Motor neuron (in vitro differentiated cells): Measurements from ENCODE around the gene HACE1. TPM values are rescaled to one million over a fixed set of nuclear protein-coding genes. Genes with fewer than 3 reads are reported as not detected.
"Not testable (repeated sequence)": the region's sequence is repeated elsewhere in the genome, so short reads cannot be mapped to it uniquely, and the experiment has no call there.

Source experiments
- ATAC-seq, 8 experiments: fragments of 200-7000 bp; cut with Tn5 transposase; replicated peaks in 6 of 8; 2 replicates each; pipeline ENCODE4 v1.8.0; 2021; ENCODE audit warnings: mild to moderate bottlenecking in 8 of 8, moderate library complexity in 8 of 8
- H3K27ac ChIP-seq, 2 donors: fragments of 250-450 bp; sonication (Bioruptor Pico); 2 replicates each; pipeline ENCODE4 v1.9.0; 2021; ENCODE audit warnings: antibody characterized with exemption in 2 of 2, mild to moderate bottlenecking in 2 of 2, moderate library complexity in 1 of 2
- H3K4me1 ChIP-seq, 2 donors: fragments of 250-450 bp; sonication (Bioruptor Pico); replicated peaks in 1 of 2; 2 replicates each; pipeline ENCODE4 v1.6.1; 2021; ENCODE audit warnings: antibody characterized with exemption in 2 of 2, mild to moderate bottlenecking in 2 of 2, moderate library complexity in 1 of 2
- H3K4me3 ChIP-seq, 5 donors: fragments of 250-450 bp; sonication (Bioruptor Pico); 2 replicates each; pipeline ENCODE4 v1.9.0; 2021; ENCODE audit warnings: antibody characterized with exemption in 5 of 5, mild to moderate bottlenecking in 5 of 5, moderate library complexity in 4 of 5
- WGBS, 10 experiments: fragments of 450-650 bp; shearing (Covaris generic); methylation state at CpG; one replicate each; pipeline ENCODE4 v1.0.0; 2022; 5-methylcytosine and 5-hydroxymethylcytosine counted together
- in situ Hi-C, 9 experiments: fragments of 400-800 bp; cut with MboI; loops; one replicate each; pipeline ENCODE4 v1.15.0; 2021; ENCODE audit warnings: low sequenced_read_pairs in 9 of 9, low pct_unique_long_range_greater_than_20kb in 2 of 9; ENCODE audit not compliant: unreplicated experiment in 9 of 9
- total RNA-seq, 8 experiments: library from RNA; unstranded; fragments of 300-600 nt; gene quantifications; 2 replicates each; pipeline versions ENCODE4 v1.2.3 to v1.2.4, GENCODE V29; 2022

Gene HACE1
- total RNA-seq, 8 experiments from 2014 or later, result 7.2 to 20.0 (median 16.7) TPM

DNA sequence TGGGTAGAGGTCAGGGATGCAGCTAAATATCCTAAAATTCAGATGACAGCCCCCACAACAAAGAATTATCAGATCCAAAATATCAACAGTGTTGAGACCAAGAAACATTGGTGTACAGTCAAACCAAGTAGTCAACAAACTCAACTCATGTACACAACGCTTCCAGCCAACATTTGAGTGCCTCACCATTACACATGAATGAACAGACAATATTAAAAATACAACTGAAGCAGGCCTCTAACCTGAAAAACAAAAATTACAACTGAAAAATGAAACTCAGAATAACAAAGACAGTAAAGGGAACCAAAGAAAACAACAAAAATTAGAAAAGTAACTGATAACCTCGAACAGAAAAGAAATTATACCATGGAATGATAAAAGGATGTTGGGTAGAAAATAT is 46.2 kb downstream of the HACE1 start:
- Histone ChIP-seq H3K4me1 (no peaks in the 10 kb centered on the region), H3K4me3 (no peak overlapping the region), H3K27ac (no peak overlapping the region)
- ATAC-seq, result no peak
- WGBS, 10 experiments, result 67 to 100% (median 94%) methylated on average over 1 to 2 of the region's 2 CpGs; no CpG with 5 or more reads in 1 of the 10 experiments
- in situ Hi-C loops, result no loop called here

DNA sequence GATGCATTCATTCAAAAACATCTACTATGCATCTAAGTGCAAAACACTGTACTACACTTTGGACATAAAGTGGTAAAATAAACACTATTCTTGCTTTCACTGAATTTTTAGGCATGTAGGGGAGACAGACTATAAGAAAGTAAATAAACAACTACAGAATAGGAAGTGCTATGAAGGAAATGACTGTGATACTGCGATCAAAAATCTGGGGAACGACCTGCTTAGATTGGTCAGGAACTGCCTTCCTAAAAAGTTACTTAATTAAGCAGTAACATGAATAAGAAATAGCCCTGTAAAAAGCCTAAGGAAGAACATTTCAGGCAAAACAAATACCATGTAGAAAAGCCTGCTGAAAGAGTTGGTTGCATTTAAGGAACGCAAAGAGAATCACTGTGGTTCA is 50.6 kb downstream of the HACE1 start:
- 80 to 100% (median 95%) methylated on average over 2 to 3 of the region's 3 CpGs for WGBS, 10 experiments
- in situ Hi-C loops, result no loop called here
- Histone ChIP-seq H3K4me3 (no peak overlapping the region), H3K4me1 (no peaks in the 10 kb centered on the region), H3K27ac (no peak overlapping the region)
- no peak for ATAC-seq

GRCh38 chr6:104805335-104805734 is 54.4 kb downstream of the HACE1 start:
- ATAC-seq, H3K4me1 ChIP-seq, H3K4me3 ChIP-seq, H3K27ac ChIP-seq, in situ Hi-C loops: not testable (repeated sequence)
- WGBS, 10 experiments, result 89 to 100% (median 100%) methylated on average over 1 to 4 of the region's 4 CpGs; no CpG with 5 or more reads in 3 of the 10 experiments

GRCh38 chr6:104799134-104799657 is 60.5 kb downstream of the HACE1 start:
- Histone ChIP-seq H3K4me3 (no peak overlapping the region), H3K4me1 (no peaks in the 10 kb centered on the region), H3K27ac (no peak overlapping the region)
- in situ Hi-C loops, result no loop called here
- no peak for ATAC-seq
- WGBS, 10 experiments, result 64 to 100% (median 91%) methylated on average over 1 to 3 of the region's 3 CpGs

GRCh38 chr6:104796031-104796785 is 63.5 kb downstream of the HACE1 start:
- 69 to 100% (median 89%) methylated on average over 1 to 6 of the region's 6 CpGs for WGBS, 10 experiments
- in situ Hi-C loops, result no loop called here
- Histone ChIP-seq H3K27ac (no peak overlapping the region), H3K4me1 (no peaks in the 10 kb centered on the region), H3K4me3 (no peak overlapping the region)
- ATAC-seq, result no peak

DNA sequence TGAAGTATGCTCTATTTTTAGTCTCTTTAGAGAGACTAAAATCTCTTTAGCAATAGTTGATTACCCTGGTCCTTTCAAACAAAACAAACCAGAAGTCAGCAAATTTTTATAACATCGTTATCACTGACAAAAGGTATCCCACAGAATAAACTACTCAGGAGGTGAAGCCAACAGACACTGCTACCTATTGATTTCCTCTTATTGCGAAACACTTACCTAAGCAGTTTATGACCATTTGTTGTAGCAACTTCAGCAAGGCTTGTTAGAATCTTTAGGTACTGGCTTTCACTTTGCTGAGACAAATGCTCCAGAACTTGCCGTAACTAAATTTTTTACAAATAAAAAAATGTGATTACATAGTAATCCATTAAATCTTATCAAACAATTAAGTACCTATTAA is 64.4 kb downstream of the HACE1 start:
- Histone ChIP-seq H3K27ac (no peak overlapping the region), H3K4me3 (no peak overlapping the region), H3K4me1 (no peaks in the 10 kb centered on the region)
- in situ Hi-C loops, result no loop called here
- 93 to 100% (median 100%) methylated on average over 1 to 3 of the region's 3 CpGs for WGBS, 10 experiments
- ATAC-seq, result no peak

- peak in 3 of 8 experiments; percentile 72 to 94 (median 88) for ATAC-seq
- Histone ChIP-seq H3K4me1 (no peaks in the 10 kb centered on the region), H3K4me3 (no peak overlapping the region), H3K27ac (no peak overlapping the region)
- WGBS, 10 experiments, result 31 to 83% (median 58%) methylated on average over 1 to 5 of the region's 5 CpGs
- in situ Hi-C loops, result no loop called here
Measured at GRCh38 chr6:104789770-104790190, 69.9 kb downstream of the HACE1 start.

DNA sequence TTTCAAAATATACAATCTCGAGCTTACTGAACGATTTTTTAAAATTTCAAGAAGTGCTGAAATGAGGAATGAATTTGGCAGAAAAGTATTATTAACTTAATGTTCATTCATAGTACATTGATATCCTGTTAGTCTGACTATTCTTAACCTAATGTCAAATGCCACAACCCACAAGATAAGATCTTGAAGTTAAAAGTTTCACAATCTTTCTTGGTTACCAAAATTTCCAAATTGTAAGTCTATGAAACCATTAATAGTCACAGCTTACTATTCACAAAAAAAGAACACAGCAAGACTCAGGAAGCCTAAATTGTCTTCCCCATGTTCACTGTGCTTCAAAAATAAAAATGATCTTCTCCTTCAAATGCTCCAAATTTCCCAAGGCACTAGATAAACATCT is 71.3 kb downstream of the HACE1 start:
- WGBS, 10 experiments, result 71 to 100% (median 90%) methylated on average over 1 to 2 of the region's 2 CpGs; no CpG with 5 or more reads in 1 of the 10 experiments
- H3K4me3 ChIP-seq, result no peak overlapping the region
- in situ Hi-C loops, result no loop called here
- no peak for ATAC-seq
- no peaks in the 10 kb centered on the region for H3K4me1 ChIP-seq
- H3K27ac ChIP-seq, result no peak overlapping the region

DNA sequence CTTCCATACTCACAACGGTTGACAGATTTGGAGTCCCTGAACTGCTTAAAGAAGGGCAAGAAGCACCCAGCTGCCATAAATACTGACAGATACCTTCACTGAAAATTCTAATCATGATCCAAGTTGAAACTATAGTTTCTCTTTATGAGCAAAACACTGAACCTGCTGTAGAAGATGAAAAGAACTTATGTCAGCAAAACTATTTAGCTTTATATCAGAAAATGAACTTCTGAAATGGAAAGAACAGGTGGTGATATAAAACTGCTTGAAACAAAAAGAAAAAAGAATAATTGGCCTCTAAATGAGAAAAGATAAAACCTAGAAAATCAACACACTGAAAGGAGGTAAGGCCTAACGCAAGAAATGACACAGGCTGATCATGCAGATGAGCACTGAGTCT is 72.4 kb downstream of the HACE1 start:
- Histone ChIP-seq H3K27ac (no peak overlapping the region), H3K4me1 (no peaks in the 10 kb centered on the region), H3K4me3 (no peak overlapping the region)
- in situ Hi-C loops, result no loop called here
- whole genome bisulfite sequencing, 10 experiments, result 83 to 100% (median 97%) methylated on average over 1 to 2 of the region's 2 CpGs
- no peak for ATAC-seq

DNA sequence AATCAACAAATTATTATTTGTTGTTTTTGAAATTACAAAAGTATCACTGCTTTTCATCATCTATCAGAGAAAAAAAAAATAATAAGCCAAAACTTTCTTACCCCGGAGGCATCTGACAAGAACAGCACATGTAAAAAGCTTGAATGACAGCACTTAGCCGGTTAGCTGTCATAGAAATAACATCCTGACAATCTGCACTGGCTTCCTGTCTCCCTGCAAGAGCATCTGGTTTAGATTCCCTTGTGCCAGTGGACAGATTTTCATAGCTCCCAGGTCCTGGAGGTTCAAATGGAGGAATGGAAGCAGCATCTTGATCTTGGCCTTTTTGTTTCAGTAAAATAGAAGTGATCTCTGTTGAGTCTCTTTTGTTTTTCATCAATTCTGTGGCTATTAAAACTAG is 74.8 kb downstream of the HACE1 start:
- Histone ChIP-seq H3K4me1 (no peaks in the 10 kb centered on the region), H3K4me3 (no peak overlapping the region), H3K27ac (no peak overlapping the region)
- 6 to 100% (median 98%) methylated on average over 1 to 2 of the region's 2 CpGs; no CpG with 5 or more reads in 2 of the 10 experiments for WGBS, 10 experiments
- in situ Hi-C loops, result no loop called here
- peak in 2 of 8 experiments; percentile 25 to 53 for ATAC-seq

DNA sequence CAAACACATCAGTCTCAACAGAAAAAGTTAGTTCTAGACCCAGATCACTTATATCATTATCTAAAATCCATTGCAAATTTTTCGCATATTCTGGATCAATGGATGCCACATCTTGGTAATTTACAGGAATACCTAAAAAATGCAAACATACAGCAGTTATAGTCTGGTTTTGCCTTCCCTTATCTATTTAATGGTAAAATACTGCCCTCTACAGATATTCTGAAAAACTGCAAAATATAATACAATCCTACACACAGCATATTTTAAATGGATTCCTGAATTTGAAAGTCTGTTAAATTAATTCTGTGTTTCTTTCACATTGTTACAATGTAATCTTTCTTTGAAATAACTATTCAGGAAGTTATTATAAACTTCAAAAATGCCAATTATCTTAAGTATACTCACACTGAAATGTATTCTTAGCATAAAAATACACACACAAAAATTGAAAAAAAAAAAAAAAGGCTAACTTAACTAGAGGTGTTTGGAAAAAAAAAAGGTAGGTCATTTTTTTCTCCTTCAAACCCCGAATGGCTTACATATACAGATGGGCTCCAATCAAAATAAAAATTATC is 88.4 kb downstream of the HACE1 start:
- ATAC-seq, result peak in 7 of 8 experiments; percentile 37 to 94 (median 64)
- 0 to 81% (median 50%) methylated on average over 1 to 2 of the region's 2 CpGs for WGBS, 10 experiments
- Histone ChIP-seq H3K4me3 (no peak overlapping the region), H3K4me1 (no peaks in the 10 kb centered on the region), H3K27ac (no peak overlapping the region)
- in situ Hi-C loops, result loop anchor here in 1 of 9 experiments (25.0 kb wide), 1 partner anchor 234 kb away; no protein-coding TSS in a partner anchor

- no peak for ATAC-seq
- 83 to 100% (median 100%) methylated on average over 1 of the region's 1 CpG; no CpG with 5 or more reads in 5 of the 10 experiments for WGBS, 10 experiments
- H3K27ac ChIP-seq, result no peak overlapping the region
- in situ Hi-C loops, result loop anchor here in 1 of 9 experiments (25.0 kb wide), 1 partner anchor 232 kb away; no protein-coding TSS in a partner anchor
- no peaks in the 10 kb centered on the region for H3K4me1 ChIP-seq
- H3K4me3 ChIP-seq, result no peak overlapping the region
Measured at GRCh38 chr6:104768906-104769305, 90.8 kb downstream of the HACE1 start.

DNA sequence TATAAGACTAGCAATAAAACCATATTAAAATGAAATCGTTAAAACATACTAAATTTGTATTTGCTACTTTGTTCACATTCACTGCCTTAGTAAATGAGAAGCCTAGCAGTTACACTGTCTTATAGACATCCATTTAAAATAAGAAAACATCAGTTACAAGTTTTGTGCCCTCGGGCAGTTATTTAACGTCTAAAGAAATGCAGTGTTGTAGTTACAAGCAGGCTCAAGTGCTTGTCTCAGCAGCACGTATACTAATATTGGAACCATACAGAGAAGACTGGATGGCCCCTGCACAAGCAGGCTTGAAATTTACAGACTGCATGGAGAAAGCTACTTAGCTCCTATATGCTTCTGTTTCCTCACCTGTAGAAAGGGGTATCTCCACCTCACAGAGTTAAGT is 93.1 kb downstream of the HACE1 start:
- in situ Hi-C loops, result loop anchor here in 1 of 9 experiments (25.0 kb wide), 1 partner anchor 229 kb away; no protein-coding TSS in a partner anchor
- ATAC-seq, result peak in 1 of 8 experiments; percentile 78
- Histone ChIP-seq H3K4me1 (no peaks in the 10 kb centered on the region), H3K27ac (no peak overlapping the region), H3K4me3 (no peak overlapping the region)
- WGBS, 10 experiments, result 0 to 100% (median 86%) methylated on average over 1 to 4 of the region's 4 CpGs; no CpG with 5 or more reads in 1 of the 10 experiments
